Measurements from ENCODE around the gene APBB1IP. TPM values are rescaled to one million over a fixed set of nuclear protein-coding genes. Genes with fewer than 3 reads are reported as not detected.

Gene APBB1IP
- total RNA-seq, 2 experiments from 2014 or later: 44.5 to 45.6 TPM

DNA sequence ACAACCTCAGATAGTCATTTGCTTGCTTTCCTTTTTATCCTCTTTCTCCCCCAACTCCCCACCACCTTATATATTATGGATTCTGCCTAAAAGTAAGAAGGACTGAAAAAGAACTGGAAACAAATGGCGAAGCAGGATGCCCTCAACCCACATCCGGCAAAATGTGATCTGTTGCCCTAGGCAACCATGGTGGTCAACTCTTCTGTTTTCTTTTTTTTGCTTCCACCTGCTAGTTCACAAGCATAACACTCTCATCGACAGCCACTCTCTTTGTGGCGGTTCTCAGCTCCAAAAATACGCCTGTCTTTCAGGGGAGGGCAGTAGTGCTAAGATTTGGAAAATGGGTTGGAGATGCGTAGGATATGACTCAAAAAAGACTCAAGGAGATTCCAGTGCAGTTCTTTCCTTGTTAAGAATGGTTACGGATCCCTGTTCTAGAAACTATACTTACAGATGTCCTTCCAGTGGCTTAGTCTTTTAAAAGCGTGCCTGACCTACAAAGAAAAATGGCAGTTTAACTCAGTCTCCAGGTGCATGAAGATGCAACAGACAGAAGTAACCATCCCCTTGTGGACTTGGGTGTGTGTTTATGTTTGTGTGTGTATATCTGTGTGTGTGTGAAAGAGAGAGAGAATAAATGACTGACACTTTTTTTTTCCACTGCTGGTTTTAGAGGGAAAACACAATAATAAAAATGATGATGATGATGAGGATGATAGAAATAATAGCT, 10.7 kb downstream of the APBB1IP start:
- CTCF ChIA-PET: interaction anchor here (0.6 to 3.2 kb wide), 3 partner anchors 19 to 41 kb away, joined by 3 to 20 read pairs (median 4); no protein-coding TSS in a partner anchor
- Histone ChIP-seq H3K4me1 (ENCODE audit: insufficient read depth, low read length) (peaks cover 66% of the 10 kb centered on the region), H3K9me3 (ENCODE audit: control insufficient read depth in 1 of 2, insufficient read depth in 1 of 2, low read length in 2 of 2) (no peaks in the 10 kb centered on the region), H3K27ac (ENCODE audit: low read depth in 1 of 2, low read length in 2 of 2) (peak overlapping the region; percentile 70 to 79), H3K4me3 (ENCODE audit: low read length) (peak overlapping the region; percentile 20), H3K27me3 (ENCODE audit: control insufficient read depth in 1 of 2, insufficient read depth in 2 of 2, low read length in 2 of 2) (no peaks in the 10 kb centered on the region), H3K36me3 (ENCODE audit: insufficient read depth, low read length) (peaks cover 23% of the 10 kb centered on the region)
- Mint-ChIP-seq H3K4me1 (ENCODE audit: low read depth) (peaks cover 92% of the 10 kb centered on the region), H3K4me3 (peak overlapping the region; percentile 84), H3K36me3 (ENCODE audit: low read depth) (peaks cover 70% of the 10 kb centered on the region), H3K27ac (peak overlapping the region; percentile 94), H3K27me3 (no peaks in the 10 kb centered on the region), H3K9me3 (no peaks in the 10 kb centered on the region)
- ATAC-seq (ENCODE audit: poor library complexity): peak; percentile 82
- DNase-seq: peak; percentile 42 to 94 (median 62)
- TF ChIP-seq, protein P1, sequence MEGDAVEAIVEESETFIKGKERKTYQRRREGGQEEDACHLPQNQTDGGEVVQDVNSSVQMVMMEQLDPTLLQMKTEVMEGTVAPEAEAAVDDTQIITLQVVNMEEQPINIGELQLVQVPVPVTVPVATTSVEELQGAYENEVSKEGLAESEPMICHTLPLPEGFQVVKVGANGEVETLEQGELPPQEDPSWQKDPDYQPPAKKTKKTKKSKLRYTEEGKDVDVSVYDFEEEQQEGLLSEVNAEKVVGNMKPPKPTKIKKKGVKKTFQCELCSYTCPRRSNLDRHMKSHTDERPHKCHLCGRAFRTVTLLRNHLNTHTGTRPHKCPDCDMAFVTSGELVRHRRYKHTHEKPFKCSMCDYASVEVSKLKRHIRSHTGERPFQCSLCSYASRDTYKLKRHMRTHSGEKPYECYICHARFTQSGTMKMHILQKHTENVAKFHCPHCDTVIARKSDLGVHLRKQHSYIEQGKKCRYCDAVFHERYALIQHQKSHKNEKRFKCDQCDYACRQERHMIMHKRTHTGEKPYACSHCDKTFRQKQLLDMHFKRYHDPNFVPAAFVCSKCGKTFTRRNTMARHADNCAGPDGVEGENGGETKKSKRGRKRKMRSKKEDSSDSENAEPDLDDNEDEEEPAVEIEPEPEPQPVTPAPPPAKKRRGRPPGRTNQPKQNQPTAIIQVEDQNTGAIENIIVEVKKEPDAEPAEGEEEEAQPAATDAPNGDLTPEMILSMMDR (IDR thresholded peaks at IDR 0.05): no peak
- intact Hi-C loops (cut with DNase I, micrococcal nuclease): loop anchor here (1.0 to 10.0 kb wide), 9 partner anchors 10 to 1888 kb away; partner anchors contain the start of genes MASTL (in 2 of the 2), YME1L1 (in 2 of the 2) and ABI1 (in 1 of the 2)
- POLR2A ChIA-PET: interaction anchor here (1.0 to 4.1 kb wide), 7 partner anchors 10 to 113 kb away, joined by 3 to 28 read pairs (median 7); partner anchors contain the start of gene APBB1IP

DNA sequence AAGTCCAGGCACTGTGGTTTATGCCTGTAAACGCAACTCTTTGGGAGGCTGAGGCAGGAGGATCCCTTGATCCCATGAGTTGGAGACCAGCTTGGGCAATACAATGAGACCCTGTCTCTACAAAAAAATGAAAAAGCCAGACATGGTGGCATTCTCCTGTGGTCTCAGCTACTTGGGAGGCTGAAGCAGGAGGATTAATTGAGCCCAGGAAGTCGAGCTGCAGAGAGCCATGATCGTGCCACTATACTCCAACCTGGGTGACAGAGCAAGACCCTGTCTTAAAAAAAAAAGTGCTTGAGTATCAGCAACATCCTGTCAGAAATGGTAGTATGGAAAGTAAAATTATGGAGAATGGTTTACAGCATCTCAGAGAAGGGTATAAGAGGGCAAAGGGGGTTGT, 11.6 kb downstream of the APBB1IP start:
- peak overlapping the region; percentile 94 for H3K27ac Mint-ChIP-seq

DNA sequence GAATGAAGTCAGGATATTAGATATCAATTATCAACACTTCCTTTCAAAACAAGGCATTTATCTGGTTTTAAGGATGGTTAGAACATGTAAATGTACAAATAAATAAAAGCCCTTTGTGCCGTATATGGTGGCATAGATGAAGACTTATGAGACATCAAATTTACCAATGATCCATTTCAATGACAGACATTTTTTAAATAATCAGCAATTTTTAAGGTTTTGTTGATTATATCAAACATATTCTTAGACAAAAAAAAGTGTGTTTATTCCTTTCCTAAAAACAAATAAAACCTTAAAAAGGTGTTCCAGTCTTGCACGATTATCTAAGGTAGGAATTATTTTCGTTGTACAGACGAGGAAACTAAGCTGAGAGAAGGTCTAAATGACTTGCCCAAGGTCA, 13.8 kb downstream of the APBB1IP start:
- TF ChIP-seq, protein P1 (IDR thresholded peaks at IDR 0.05): no peak
- H3K27ac ChIP-seq (ENCODE audit: low read depth in 1 of 2, low read length in 2 of 2): no peak overlapping the region
- Mint-ChIP-seq H3K9me3 (no peaks in the 10 kb centered on the region), H3K36me3 (ENCODE audit: low read depth) (peaks cover 63% of the 10 kb centered on the region), H3K27me3 (no peaks in the 10 kb centered on the region), H3K27ac (peak overlapping the region; percentile 94), H3K4me3 (peak overlapping the region; percentile 18), H3K4me1 (ENCODE audit: low read depth) (peaks cover 91% of the 10 kb centered on the region)
- peaks cover 70% of the 10 kb centered on the region for H3K4me1 ChIP-seq (ENCODE audit: insufficient read depth, low read length)
- no peaks in the 10 kb centered on the region for H3K9me3 ChIP-seq (ENCODE audit: control insufficient read depth in 1 of 2, insufficient read depth in 1 of 2, low read length in 2 of 2)
- H3K27me3 ChIP-seq (ENCODE audit: control insufficient read depth in 1 of 2, insufficient read depth in 2 of 2, low read length in 2 of 2): no peaks in the 10 kb centered on the region
- CTCF ChIA-PET: interaction anchor here (0.7 to 1.4 kb wide), 3 partner anchors 9 to 772 kb away, joined by 3 to 5 read pairs (median 3); partner anchors contain the start of gene APBB1IP
- H3K36me3 ChIP-seq (ENCODE audit: insufficient read depth, low read length): peaks cover 16% of the 10 kb centered on the region
- intact Hi-C loops (cut with DNase I, micrococcal nuclease): loop anchor here in 1 of 2 experiments (2.0 kb wide), 1 partner anchor 17 kb away; no protein-coding TSS in a partner anchor
- ATAC-seq (ENCODE audit: poor library complexity) (no peak), DNase-seq (no peak)
- H3K4me3 ChIP-seq (ENCODE audit: low read length): no peak overlapping the region
- POLR2A ChIA-PET: no interaction called here

More for the DNA sequence above, 11.6 kb downstream of the APBB1IP start:
- H3K9me3 Mint-ChIP-seq: no peaks in the 10 kb centered on the region
- no peaks in the 10 kb centered on the region for H3K9me3 ChIP-seq (ENCODE audit: control insufficient read depth in 1 of 2, insufficient read depth in 1 of 2, low read length in 2 of 2)
- peak overlapping the region; percentile 84 for H3K4me3 Mint-ChIP-seq
- ATAC-seq (ENCODE audit: poor library complexity) (no peak), DNase-seq (no peak)
- peak overlapping the region; percentile 70 to 79 for H3K27ac ChIP-seq (ENCODE audit: low read depth in 1 of 2, low read length in 2 of 2)
- POLR2A ChIA-PET: interaction anchor here (2.4 to 4.1 kb wide), 3 partner anchors 11 to 26 kb away, joined by 13 to 28 read pairs (median 22); partner anchors contain the start of gene APBB1IP
- H3K27me3 Mint-ChIP-seq: no peaks in the 10 kb centered on the region
- no peak overlapping the region for H3K4me3 ChIP-seq (ENCODE audit: low read length)
- intact Hi-C loops (cut with DNase I, micrococcal nuclease): loop anchor here (2.0 to 10.0 kb wide), 6 partner anchors 19 to 1888 kb away; partner anchors contain the start of genes MASTL (in 2 of the 2), YME1L1 (in 2 of the 2) and ABI1 (in 1 of the 2)
- TF ChIP-seq, protein P1 (IDR thresholded peaks at IDR 0.05): no peak
- H3K4me1 Mint-ChIP-seq (ENCODE audit: low read depth): peaks cover 88% of the 10 kb centered on the region
- peaks cover 17% of the 10 kb centered on the region for H3K36me3 ChIP-seq (ENCODE audit: insufficient read depth, low read length)
- CTCF ChIA-PET: interaction anchor here (3.2 kb wide), 1 partner anchor 18 kb away, joined by 20 read pairs; no protein-coding TSS in a partner anchor
- H3K27me3 ChIP-seq (ENCODE audit: control insufficient read depth in 1 of 2, insufficient read depth in 2 of 2, low read length in 2 of 2): no peaks in the 10 kb centered on the region
- peaks cover 63% of the 10 kb centered on the region for H3K36me3 Mint-ChIP-seq (ENCODE audit: low read depth)
- peaks cover 68% of the 10 kb centered on the region for H3K4me1 ChIP-seq (ENCODE audit: insufficient read depth, low read length)

Measured in CD4-positive, alpha-beta T cell (primary cell).